LNCaP clone FGC (cell line): ENCODE measurements around the gene ZBTB22.
"Not testable (repeated sequence)": the region's sequence is repeated elsewhere in the genome, so short reads cannot be mapped to it uniquely, and the experiment has no call there.

Source experiments
- DNase-seq: peaks from one replicate; pipeline ENCODE4 v3.0.0-alpha.2; 2011; ENCODE audit warnings: low read depth
- H3K4me3 ChIP-seq: 2 replicates; pipeline ENCODE4 v1.5.1; 2011; ENCODE audit warnings: mild to moderate bottlenecking, low read depth, low read length, control low read depth
- CTCF ChIP-seq: IDR thresholded peaks from 2 replicates; pipeline ENCODE4 v1.5.1; 2012; ENCODE audit warnings: mild to moderate bottlenecking; ENCODE audit not compliant: control insufficient read depth, insufficient read depth; ENCODE audit errors: extremely low read depth

ZBTB22 gene

GRCh38 chr6:33317669-33318425 is at the start of gene ZBTB22:
TSS of gene ZBTB22 (minus strand) at chr6:33317744. CDS start at chr6:33316916, 828 bp downstream.
- peak; percentile 98 for DNase-seq
- H3K4me3 ChIP-seq = peak within 1 kb of the TSS; percentile 65
- no peak for TF ChIP-seq CTCF

GRCh38 chr6:33367009-33367714 is 49.6 kb upstream of the ZBTB22 start:
- no peak overlapping the region for H3K4me3 ChIP-seq
- DNase-seq = no peak

GRCh38 chr6:33365206-33365971 is 47.8 kb upstream of the ZBTB22 start:
- DNase-seq, H3K4me3 ChIP-seq: not testable (repeated sequence)

More at GRCh38 chr6:33367009-33367714, 49.6 kb upstream of the ZBTB22 start:
- TF ChIP-seq CTCF = no peak

- H3K4me3 ChIP-seq, DNase-seq: not testable (repeated sequence)
Measured at GRCh38 chr6:33364475-33365205, 47.1 kb upstream of the ZBTB22 start.

GRCh38 chr6:33363486-33363885 is 45.9 kb upstream of the ZBTB22 start:
- DNase-seq, H3K4me3 ChIP-seq: not testable (repeated sequence)

- no peak for DNase-seq
- H3K4me3 ChIP-seq = no peak overlapping the region
- TF ChIP-seq CTCF = no peak
Measured at GRCh38 chr6:33359331-33359730, 41.8 kb upstream of the ZBTB22 start.

GRCh38 chr6:33357160-33357871 is 39.8 kb upstream of the ZBTB22 start:
- not testable (repeated sequence) for DNase-seq, H3K4me3 ChIP-seq

- H3K4me3 ChIP-seq = no peak overlapping the region
- no peak for DNase-seq
- TF ChIP-seq CTCF = no peak
Measured at GRCh38 chr6:33356295-33356694, 38.8 kb upstream of the ZBTB22 start.

GRCh38 chr6:33355860-33356259 is 38.3 kb upstream of the ZBTB22 start:
- DNase-seq, H3K4me3 ChIP-seq: not testable (repeated sequence)
